Hematopoietic multipotent progenitor cell treated with erythropoietin and hydrocortisone succinate and interleukin-3 and kit ligand, for 17 days (in vitro differentiated cells): ENCODE measurements around the gene TUFT1.
"Not testable (repeated sequence)": the region's sequence is repeated elsewhere in the genome, so short reads cannot be mapped to it uniquely, and the experiment has no call there.

Experiments
- DNase-seq: peaks from one replicate; pipeline ENCODE4 v3.0.0-alpha.2; 2015; ENCODE audit warnings: low spot score

Gene TUFT1

GRCh38 chr1:151512801-151513625, 27.1 kb upstream of the TUFT1 start:
- DNase-seq = no peak

DNA sequence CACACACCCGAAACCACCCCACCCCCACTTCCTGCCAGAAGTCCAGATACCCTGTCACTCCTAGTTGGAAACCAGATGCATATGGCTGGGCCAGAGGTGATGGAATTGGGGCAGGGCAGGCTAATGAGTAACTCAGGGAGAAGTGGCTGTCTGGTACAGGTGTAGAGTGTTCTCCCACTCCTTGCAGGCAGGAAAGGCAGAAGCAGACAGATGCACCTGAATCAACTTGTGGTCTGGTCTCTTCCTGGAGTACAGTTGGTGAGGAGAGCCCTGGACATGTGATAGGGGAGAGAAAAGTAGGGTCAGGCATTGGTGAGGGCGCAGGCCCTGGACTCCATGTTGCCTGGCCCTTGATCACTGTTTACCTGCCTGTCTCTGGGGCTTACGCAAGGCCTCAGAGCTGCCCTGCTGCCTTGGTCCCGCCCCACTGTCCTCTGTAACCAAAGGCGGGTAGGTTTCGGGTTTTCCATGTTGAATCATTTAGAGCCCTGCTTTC, 26.4 kb upstream of the TUFT1 start:
- DNase-seq = no peak

DNA sequence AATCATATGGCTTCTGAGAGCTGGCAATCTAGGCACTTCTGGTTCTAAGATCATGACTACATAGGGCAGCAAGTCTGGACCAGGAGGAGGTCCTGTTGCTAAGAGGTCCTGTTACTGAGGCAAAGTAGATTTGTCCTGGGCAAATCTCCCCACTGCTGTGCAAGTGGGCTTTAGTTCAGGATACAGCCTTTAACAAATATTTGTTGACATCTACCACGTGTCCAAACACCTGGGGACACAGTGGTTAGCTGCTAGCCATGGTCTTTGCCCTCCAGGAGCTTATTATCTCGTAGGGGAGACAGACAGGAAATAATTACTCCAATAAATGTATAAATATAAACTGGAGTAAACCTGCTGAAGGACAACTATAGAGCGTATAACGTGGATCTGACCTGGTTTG, 25.7 kb upstream of the TUFT1 start:
- no peak for DNase-seq

DNA sequence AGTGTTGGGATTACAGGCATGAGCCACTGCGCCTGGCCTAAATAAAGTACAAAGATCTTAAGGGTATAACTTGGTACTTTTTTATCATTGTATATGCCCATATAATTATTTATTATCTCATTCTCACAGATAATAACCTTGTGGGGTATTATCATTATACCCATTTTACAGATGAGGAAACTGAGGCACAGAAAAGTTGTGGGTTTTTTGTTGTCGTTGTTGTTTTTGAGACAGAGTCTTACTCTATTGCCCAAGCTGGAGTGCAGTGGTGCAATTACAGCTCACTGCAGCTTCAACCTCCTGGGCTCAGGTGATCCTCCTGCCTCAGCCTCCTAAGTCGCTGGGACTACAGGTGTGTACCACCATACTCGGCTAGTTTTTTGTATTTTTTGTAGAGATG, 24.8 kb upstream of the TUFT1 start:
- no peak for DNase-seq

GRCh38 chr1:151516031-151516511, 24.0 kb upstream of the TUFT1 start:
- no peak for DNase-seq

- DNase-seq = no peak
Observed at GRCh38 chr1:151518431-151518830, 21.7 kb upstream of the TUFT1 start.

DNA sequence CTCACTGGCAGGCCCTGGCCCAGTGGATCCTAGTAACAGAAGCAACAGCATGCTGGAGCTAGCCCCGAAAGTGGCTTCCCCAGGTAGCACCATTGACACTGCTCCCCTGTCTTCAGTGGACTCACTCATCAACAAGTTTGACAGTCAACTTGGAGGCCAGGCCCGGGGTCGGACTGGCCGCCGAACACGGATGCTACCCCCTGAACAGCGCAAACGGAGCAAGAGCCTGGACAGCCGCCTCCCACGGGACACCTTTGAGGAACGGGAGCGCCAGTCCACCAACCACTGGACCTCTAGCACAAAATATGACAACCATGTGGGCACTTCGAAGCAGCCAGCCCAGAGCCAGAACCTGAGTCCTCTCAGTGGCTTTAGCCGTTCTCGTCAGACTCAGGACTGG, 21.2 kb upstream of the TUFT1 start:
- DNase-seq = no peak

DNA sequence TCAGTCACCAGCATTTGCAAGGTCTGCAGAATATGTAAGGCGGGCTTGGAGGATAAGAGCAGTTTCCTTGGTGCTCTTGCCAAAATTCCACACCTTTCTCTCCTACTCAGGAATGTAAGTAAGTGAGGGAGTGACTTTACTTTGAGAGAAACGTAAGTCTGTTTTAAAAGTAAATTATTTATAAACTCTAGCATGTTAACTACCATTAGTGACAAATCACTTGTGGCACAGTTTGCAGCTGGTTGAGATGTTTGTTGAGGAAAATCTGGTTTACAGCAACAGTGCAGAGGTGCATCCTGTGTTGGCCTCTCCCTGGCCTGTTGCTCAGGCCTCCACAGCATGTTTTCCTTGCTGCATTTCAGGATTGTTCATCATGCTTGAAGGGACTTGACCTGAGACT, 20.4 kb upstream of the TUFT1 start:
- DNase-seq = no peak

DNA sequence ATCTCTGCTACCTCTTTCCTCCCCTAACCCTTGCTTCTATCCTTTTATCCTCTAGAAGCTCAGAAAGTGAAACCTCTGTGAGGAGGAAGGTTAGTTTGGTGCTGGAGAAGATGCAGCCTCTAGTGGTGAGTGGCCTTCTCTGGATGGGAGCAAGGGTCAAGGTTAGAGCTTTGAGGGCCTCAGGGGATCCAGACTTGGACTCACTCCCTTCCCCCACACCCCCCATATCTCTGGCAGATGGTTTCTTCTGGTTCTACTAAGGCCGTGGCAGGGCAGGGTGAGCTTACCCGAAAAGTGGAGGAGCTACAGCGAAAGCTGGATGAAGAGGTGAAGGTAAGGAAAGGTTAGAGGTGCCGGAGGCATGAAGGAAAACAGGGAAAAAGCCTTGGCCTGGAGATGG, 19.8 kb upstream of the TUFT1 start:
- no peak for DNase-seq

DNA sequence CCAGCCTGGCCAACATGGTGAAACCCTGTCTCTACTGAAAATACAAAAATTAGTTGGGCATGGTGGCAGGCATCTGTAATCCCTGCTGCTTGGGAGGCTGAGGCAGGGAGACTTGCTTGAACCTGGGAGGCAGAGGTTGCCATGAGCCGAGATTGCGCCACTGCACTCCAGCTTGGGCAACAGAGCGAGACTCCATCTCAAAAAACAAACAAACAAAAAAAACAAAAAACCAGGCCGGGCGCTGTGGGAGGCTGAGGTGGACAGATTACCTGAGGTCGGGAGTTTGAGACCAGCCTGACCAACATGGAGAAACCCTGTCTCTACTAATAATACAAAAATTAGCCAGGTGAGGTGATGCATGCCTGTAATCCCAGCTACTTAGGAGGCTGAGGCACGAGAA, 17.7 kb upstream of the TUFT1 start:
- not testable (repeated sequence) for DNase-seq

DNA sequence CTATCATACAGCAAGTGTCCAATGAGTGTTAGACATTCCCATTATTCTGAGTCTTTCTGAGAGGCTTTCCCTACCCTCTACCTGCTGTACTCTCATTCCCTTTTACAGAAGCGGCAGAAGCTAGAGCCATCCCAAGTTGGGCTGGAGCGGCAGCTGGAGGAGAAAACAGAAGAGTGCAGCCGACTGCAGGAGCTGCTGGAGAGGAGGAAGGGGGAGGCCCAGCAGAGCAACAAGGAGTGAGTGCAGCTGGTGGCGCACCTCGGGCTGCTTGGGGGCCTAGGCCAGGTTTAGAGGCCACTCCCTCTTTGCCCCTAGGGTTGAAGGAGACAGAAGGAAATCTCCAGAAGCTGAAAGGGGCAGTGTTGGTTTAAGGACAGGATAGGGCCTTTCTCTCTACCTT, 16.8 kb upstream of the TUFT1 start:
- DNase-seq = no peak

DNA sequence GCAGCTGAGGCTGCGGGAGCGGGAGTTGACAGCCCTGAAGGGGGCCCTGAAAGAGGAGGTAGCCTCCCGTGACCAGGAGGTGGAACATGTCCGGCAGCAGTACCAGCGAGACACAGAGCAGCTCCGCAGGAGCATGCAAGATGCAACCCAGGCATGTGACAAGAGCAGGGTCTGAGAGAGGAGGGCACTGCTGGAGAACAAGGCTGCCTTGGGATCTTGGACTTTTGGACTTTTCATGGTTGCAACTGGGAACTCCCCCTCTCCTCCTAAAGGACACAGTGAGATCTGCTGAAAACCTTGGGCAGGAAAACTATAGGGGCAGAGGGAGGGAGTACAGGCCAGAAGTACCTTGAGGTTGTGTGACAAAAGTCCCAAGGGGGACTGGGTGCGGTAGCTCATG, 15.4 kb upstream of the TUFT1 start:
- no peak for DNase-seq

- no peak for DNase-seq
Observed at GRCh38 chr1:151526735-151527525, 13.2 kb upstream of the TUFT1 start.

DNA sequence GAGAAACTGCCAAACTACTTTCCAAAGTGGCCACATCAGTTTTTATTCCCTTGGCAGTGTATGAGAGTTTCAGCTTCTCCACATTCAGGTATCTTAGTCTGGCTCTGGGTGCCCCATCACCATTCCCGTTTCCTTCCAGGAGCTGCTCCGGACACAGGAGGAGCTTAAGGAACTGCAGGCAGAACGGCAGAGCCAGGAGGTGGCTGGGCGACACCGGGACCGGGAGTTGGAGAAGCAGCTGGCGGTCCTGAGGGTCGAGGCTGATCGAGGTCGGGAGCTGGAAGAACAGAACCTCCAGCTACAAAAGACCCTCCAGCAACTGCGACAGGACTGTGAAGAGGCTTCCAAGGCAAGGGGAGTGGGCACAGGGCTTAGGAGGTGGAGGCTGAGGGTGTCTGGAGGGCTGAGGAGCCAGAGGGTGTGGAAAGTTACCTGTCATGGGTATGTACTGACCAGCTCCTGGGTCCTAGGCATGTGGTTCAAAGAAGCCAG, 10.9 kb upstream of the TUFT1 start:
- DNase-seq = no peak

DNA sequence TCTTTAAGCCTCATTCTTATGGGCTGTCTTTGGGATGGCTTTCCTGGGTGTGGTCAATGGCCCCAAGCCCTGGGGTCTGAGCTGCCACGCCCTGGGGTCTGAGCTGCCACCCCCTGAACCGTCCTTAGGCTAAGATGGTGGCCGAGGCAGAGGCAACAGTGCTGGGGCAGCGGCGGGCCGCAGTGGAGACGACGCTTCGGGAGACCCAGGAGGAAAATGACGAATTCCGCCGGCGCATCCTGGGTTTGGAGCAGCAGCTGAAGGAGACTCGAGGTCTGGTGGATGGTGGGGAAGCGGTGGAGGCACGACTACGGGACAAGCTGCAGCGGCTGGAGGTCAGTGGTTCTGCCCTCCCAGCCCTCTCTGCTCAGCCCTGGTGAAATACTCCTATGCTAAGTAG, 10.3 kb upstream of the TUFT1 start:
- DNase-seq = no peak

- DNase-seq = no peak
Observed at GRCh38 chr1:151530461-151530860, 9.6 kb upstream of the TUFT1 start.

GRCh38 chr1:151533870-151534269, 6.2 kb upstream of the TUFT1 start:
- DNase-seq = no peak

- DNase-seq = peak; percentile 89
Observed at GRCh38 chr1:151534662-151535278, 5.3 kb upstream of the TUFT1 start.

- DNase-seq = peak; percentile 4
Observed at GRCh38 chr1:151535326-151536271, 4.5 kb upstream of the TUFT1 start.

DNA sequence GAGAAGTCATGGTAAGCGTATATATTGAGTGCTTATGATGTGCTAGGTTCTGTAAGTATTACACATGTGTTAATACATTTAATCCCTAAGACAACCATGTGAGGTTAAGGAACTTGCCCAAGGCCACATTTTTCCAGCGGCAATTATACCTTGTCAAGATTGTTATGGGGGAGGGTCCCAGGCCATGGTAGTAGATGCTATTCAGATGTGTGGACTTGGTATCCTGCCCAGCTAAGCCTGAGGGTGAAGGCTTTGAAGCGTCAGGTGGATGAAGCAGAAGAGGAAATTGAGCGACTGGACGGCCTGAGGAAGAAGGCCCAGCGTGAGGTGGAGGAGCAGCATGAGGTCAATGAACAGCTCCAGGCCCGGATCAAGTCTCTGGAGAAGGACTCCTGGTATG, 3.6 kb upstream of the TUFT1 start:
- no peak for DNase-seq

DNA sequence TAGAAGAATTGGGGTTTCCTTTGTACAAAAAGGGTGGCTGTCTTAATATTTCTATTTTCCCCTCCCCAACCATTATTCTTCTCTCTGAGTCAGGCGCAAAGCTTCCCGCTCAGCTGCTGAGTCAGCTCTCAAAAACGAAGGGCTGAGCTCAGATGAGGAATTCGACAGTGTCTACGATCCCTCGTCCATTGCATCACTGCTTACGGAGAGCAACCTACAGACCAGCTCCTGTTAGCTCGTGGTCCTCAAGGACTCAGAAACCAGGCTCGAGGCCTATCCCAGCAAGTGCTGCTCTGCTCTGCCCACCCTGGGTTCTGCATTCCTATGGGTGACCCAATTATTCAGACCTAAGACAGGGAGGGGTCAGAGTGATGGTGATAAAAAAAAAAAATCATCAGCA, 3.0 kb upstream of the TUFT1 start:
- peak; percentile 5 for DNase-seq
